CD4-positive, alpha-beta T cell (primary cell): ENCODE data around the gene GTF2A1. TPM values are rescaled to one million over a fixed set of nuclear protein-coding genes. Genes with fewer than 3 reads are reported as not detected.

Experiments
- ATAC-seq: fragments of 200-7000 bp; cut with Tn5 transposase; one replicate; pipeline ENCODE4 v1.10.0; 2022; ENCODE audit warnings: mild to moderate bottlenecking; ENCODE audit not compliant: poor library complexity
- CTCF ChIA-PET: fragments of 350-600 bp; sonication (Branson Sonifier 250); formaldehyde crosslinking; loops from one replicate; lab custom pipeline; 2021; ENCODE audit warnings: antibody characterized with exemption, inconsistent platforms; lab: Charles Lee
- POLR2A ChIA-PET: fragments of 350-600 bp; sonication (Branson Sonifier 250); formaldehyde crosslinking; loops from one replicate; lab custom pipeline; 2021; ENCODE audit warnings: antibody characterized with exemption, inconsistent platforms; lab: Charles Lee
- DNase-seq, 14 experiments: peaks; one replicate each; pipeline ENCODE4 v3.0.0-alpha.2; 2013 to 2020; ENCODE audit warnings: mixed read lengths in 2 of 14
- H3K27ac ChIP-seq, 2 donors: one replicate each; pipeline versions ENCODE4 v1.5.1 to v1.7.0; 2013; ENCODE audit warnings: low read length in 2 of 2, low read depth in 1 of 2, mild to moderate bottlenecking in 1 of 2
- H3K27me3 ChIP-seq, 2 experiments: 1 replicate in 1 of 2; 2 replicates in 1 of 2; pipeline versions ENCODE4 v1.6.1 to v1.7.0; 2013; ENCODE audit warnings: low read length in 2 of 2, control low read depth in 1 of 2, mild to moderate bottlenecking in 1 of 2, moderate library complexity in 1 of 2; ENCODE audit not compliant: insufficient read depth in 2 of 2, control insufficient read depth in 1 of 2
- H3K36me3 ChIP-seq: one replicate; pipeline ENCODE4 v1.6.1; 2013; ENCODE audit warnings: low read length, control low read depth; ENCODE audit not compliant: insufficient read depth
- H3K4me1 ChIP-seq: one replicate; pipeline ENCODE4 v1.6.1; 2013; ENCODE audit warnings: low read length, control low read depth; ENCODE audit not compliant: insufficient read depth
- H3K4me3 ChIP-seq: one replicate; pipeline ENCODE4 v1.5.1; 2013; ENCODE audit warnings: mild to moderate bottlenecking, low read length, moderate library complexity
- H3K9me3 ChIP-seq, 2 experiments: 1 replicate in 1 of 2; 2 replicates in 1 of 2; pipeline versions ENCODE4 v1.6.1 to v1.7.0; 2013; ENCODE audit warnings: low read length in 2 of 2, mild to moderate bottlenecking in 2 of 2, control low read depth in 1 of 2, moderate library complexity in 1 of 2; ENCODE audit not compliant: control insufficient read depth in 1 of 2, insufficient read depth in 1 of 2
- H3K27ac Mint-ChIP-seq: one replicate; pipeline ENCODE4 v1.8.0; 2020; ENCODE audit warnings: mixed read lengths
- H3K27me3 Mint-ChIP-seq: one replicate; pipeline ENCODE4 v1.8.0; 2021; ENCODE audit warnings: mixed read lengths
- H3K36me3 Mint-ChIP-seq: one replicate; pipeline ENCODE4 v1.8.0; 2021; ENCODE audit warnings: low read depth, mixed read lengths
- H3K4me1 Mint-ChIP-seq: one replicate; pipeline ENCODE4 v1.8.0; 2021; ENCODE audit warnings: low read depth, mixed read lengths
- H3K4me3 Mint-ChIP-seq: one replicate; pipeline ENCODE4 v1.8.0; 2020; ENCODE audit warnings: mild to moderate bottlenecking, mixed read lengths
- H3K9me3 Mint-ChIP-seq: one replicate; pipeline ENCODE4 v1.8.0; 2020; ENCODE audit warnings: mixed read lengths
- intact Hi-C, 2 experiments: fragments of 100-400 bp; cut with DNase I in 1 of 2; cut with micrococcal nuclease in 1 of 2; formaldehyde crosslinking; loops; one replicate each; pipeline versions ENCODE4 v1.15.1 to v1.9.0; 2023 to 2025; cut with DNase I, micrococcal nuclease
- total RNA-seq, 174 experiments: library from RNA in 2 of 174; stranded (reverse) in 2 of 174; gene quantifications; one replicate each; pipeline ENCODE4 v1.2.3 and lab custom pipeline; 2021 to 2026
- TF ChIP-seq, protein P1 (sequence below): fragments of 200-600 bp; IDR thresholded peaks from one replicate; pipeline ENCODE4 v1.8.0; 2022; ENCODE audit warnings: antibody characterized with exemption, mild to moderate bottlenecking

The GTF2A1 gene
- total RNA-seq, 2 experiments from 2014 or later = 11.5 to 12.8 TPM

DNA sequence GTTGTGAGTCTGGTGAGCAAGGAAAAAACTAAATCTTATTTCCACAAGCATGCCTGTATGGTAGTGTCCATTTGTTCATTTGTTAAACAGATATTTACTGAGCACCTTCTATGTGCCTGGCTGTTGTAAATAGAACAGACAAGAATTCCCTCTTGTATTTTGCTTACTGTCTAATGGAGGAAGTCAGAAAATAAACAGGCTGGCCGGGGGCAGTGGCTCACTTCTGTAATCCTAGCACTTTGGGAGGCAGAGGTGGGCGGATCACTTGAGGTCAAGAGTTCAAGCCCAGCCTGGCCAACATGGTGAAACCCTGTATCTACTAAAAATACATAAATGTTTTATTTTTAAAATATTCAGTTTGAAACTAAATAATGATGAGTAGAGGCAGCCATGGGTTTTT, 79.3 kb downstream of the GTF2A1 start:
- intact Hi-C loops = no loop called here
- no peaks in the 10 kb centered on the region for H3K4me1 Mint-ChIP-seq
- no peaks in the 10 kb centered on the region for H3K9me3 Mint-ChIP-seq
- DNase-seq = no peak
- no peak overlapping the region for H3K4me3 Mint-ChIP-seq
- no peak for ATAC-seq
- ChIA-PET POLR2A (no interaction called here), CTCF (no interaction called here)
- H3K36me3 Mint-ChIP-seq = no peaks in the 10 kb centered on the region
- Histone ChIP-seq H3K4me1 (no peaks in the 10 kb centered on the region), H3K36me3 (no peaks in the 10 kb centered on the region), H3K27me3 (no peaks in the 10 kb centered on the region), H3K4me3 (no peak overlapping the region), H3K27ac (no peak overlapping the region), H3K9me3 (no peaks in the 10 kb centered on the region)
- H3K27me3 Mint-ChIP-seq = no peaks in the 10 kb centered on the region
- TF ChIP-seq, protein P1, sequence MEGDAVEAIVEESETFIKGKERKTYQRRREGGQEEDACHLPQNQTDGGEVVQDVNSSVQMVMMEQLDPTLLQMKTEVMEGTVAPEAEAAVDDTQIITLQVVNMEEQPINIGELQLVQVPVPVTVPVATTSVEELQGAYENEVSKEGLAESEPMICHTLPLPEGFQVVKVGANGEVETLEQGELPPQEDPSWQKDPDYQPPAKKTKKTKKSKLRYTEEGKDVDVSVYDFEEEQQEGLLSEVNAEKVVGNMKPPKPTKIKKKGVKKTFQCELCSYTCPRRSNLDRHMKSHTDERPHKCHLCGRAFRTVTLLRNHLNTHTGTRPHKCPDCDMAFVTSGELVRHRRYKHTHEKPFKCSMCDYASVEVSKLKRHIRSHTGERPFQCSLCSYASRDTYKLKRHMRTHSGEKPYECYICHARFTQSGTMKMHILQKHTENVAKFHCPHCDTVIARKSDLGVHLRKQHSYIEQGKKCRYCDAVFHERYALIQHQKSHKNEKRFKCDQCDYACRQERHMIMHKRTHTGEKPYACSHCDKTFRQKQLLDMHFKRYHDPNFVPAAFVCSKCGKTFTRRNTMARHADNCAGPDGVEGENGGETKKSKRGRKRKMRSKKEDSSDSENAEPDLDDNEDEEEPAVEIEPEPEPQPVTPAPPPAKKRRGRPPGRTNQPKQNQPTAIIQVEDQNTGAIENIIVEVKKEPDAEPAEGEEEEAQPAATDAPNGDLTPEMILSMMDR = no peak
- no peak overlapping the region for H3K27ac Mint-ChIP-seq

DNA sequence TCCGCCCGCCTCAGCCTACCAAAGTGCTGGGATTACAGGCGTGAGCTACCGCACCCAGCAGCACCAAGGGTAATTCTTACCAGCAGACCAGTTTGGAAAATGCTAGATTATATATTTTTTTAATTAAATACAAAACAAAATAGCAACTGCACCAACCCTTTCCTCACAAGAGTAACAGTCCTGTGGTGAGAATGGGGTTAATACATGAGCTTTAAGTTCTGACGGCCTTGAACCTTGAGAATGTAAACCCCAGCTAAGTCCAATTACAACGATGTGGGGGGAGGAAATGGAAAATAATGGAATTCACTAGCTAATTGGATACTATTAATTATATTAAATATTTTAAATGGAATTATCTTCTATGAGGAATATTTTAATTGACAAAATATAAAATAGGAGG, 82.3 kb downstream of the GTF2A1 start:
- no peaks in the 10 kb centered on the region for H3K36me3 ChIP-seq
- H3K4me3 ChIP-seq = no peak overlapping the region
- H3K4me1 ChIP-seq = no peaks in the 10 kb centered on the region
- no peak overlapping the region for H3K27ac Mint-ChIP-seq
- no peak overlapping the region for H3K4me3 Mint-ChIP-seq
- no peaks in the 10 kb centered on the region for H3K27me3 Mint-ChIP-seq
- TF ChIP-seq, protein P1 = no peak
- H3K4me1 Mint-ChIP-seq = no peaks in the 10 kb centered on the region
- no peak overlapping the region for H3K27ac ChIP-seq
- ATAC-seq (no peak), DNase-seq (no peak)
- H3K27me3 ChIP-seq = no peaks in the 10 kb centered on the region
- POLR2A ChIA-PET = no interaction called here
- H3K36me3 Mint-ChIP-seq = no peaks in the 10 kb centered on the region
- H3K9me3 ChIP-seq = no peaks in the 10 kb centered on the region
- H3K9me3 Mint-ChIP-seq = no peaks in the 10 kb centered on the region
- CTCF ChIA-PET = no interaction called here
- intact Hi-C loops = no loop called here

DNA sequence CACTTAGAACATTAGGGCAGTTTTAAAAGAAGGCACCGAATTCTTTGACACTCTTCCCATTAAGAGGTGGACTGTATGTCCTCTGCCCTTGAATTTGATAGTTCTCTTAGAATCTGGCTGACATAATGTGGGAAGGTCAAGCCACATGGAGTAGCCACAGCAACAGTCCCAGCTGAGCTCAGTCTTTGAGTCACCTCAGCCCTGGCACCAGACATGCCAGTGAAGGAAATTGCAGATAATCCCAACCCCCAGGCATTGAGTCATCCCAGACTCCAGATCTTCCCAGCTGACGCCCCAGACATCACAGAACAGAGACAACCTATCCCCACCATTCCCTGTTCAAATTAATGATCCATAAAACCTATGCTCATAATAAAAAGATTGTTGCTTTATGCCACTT, 83.4 kb downstream of the GTF2A1 start:
- ChIA-PET POLR2A (no interaction called here), CTCF (no interaction called here)
- Mint-ChIP-seq H3K27ac (no peak overlapping the region), H3K4me1 (no peaks in the 10 kb centered on the region), H3K36me3 (no peaks in the 10 kb centered on the region), H3K4me3 (no peak overlapping the region), H3K9me3 (no peaks in the 10 kb centered on the region), H3K27me3 (no peaks in the 10 kb centered on the region)
- no peaks in the 10 kb centered on the region for H3K9me3 ChIP-seq
- no peaks in the 10 kb centered on the region for H3K4me1 ChIP-seq
- no peak for DNase-seq
- H3K27me3 ChIP-seq = no peaks in the 10 kb centered on the region
- no peak overlapping the region for H3K4me3 ChIP-seq
- no peak overlapping the region for H3K27ac ChIP-seq
- no peaks in the 10 kb centered on the region for H3K36me3 ChIP-seq
- intact Hi-C loops = no loop called here
- ATAC-seq = no peak
- TF ChIP-seq, protein P1 = no peak
